AG09309 (cell line): ENCODE results near the gene BMP8A.

Experiments used
- DNase-seq: peaks from one replicate; pipeline ENCODE4 v3.0.0-alpha.2; 2010; ENCODE audit warnings: low read depth
- H3K4me3 ChIP-seq: 2 replicates; pipeline ENCODE4 v1.5.1; 2011; ENCODE audit warnings: mild to moderate bottlenecking, low read depth, low read length, moderate library complexity; ENCODE audit not compliant: control insufficient read depth
- CTCF ChIP-seq: IDR thresholded peaks from 2 replicates; pipeline ENCODE4 v1.5.1; 2011; ENCODE audit warnings: mild to moderate bottlenecking, low read depth, low read length, inconsistent platforms; ENCODE audit not compliant: insufficient read depth, control insufficient read depth; ENCODE audit errors: missing control alignments

BMP8A gene

GRCh38 chr1:39563669-39564068 is 72.2 kb downstream of the BMP8A start:
- no peak overlapping the region for H3K4me3 ChIP-seq
- TF ChIP-seq CTCF = no peak
- no peak for DNase-seq

GRCh38 chr1:39564340-39564739 is 72.9 kb downstream of the BMP8A start:
- no peak for DNase-seq
- H3K4me3 ChIP-seq = no peak overlapping the region
- TF ChIP-seq CTCF = no peak

GRCh38 chr1:39564941-39565340 is 73.5 kb downstream of the BMP8A start:
- H3K4me3 ChIP-seq = no peak overlapping the region
- no peak for TF ChIP-seq CTCF

GRCh38 chr1:39566441-39567137 is 75.2 kb downstream of the BMP8A start:
- DNase-seq = no peak
- no peak for TF ChIP-seq CTCF
- H3K4me3 ChIP-seq = no peak overlapping the region

More at GRCh38 chr1:39564941-39565340, 73.5 kb downstream of the BMP8A start:
- DNase-seq = no peak

- DNase-seq = no peak
- no peak for TF ChIP-seq CTCF
- H3K4me3 ChIP-seq = no peak overlapping the region
These were observed 75.9 kb downstream of the BMP8A start for GRCh38 chr1:39567302-39567701.

GRCh38 chr1:39568208-39568607 is 76.8 kb downstream of the BMP8A start:
- H3K4me3 ChIP-seq = no peak overlapping the region
- DNase-seq = no peak
- no peak for TF ChIP-seq CTCF
